ENCODE measurements around the gene MPV17. TPM values are rescaled to one million over a fixed set of nuclear protein-coding genes. Genes with fewer than 3 reads are reported as not detected.

Gene MPV17, protein sequence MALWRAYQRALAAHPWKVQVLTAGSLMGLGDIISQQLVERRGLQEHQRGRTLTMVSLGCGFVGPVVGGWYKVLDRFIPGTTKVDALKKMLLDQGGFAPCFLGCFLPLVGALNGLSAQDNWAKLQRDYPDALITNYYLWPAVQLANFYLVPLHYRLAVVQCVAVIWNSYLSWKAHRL
- polyA plus RNA-seq, result 100 to 1,000 TPM in 1 of 4 donors, 10 to 100 TPM in 3; 27.3 to 103 (median 55.6) TPM
- long read RNA-seq, donor 1, result 0 reads
- long read RNA-seq, donor 2, partial matches to known transcripts, result 5 of 10 reads
- long read RNA-seq, donor 2, other reads (novel, unspliced or antisense), result 0 of 10 reads
- long read RNA-seq, donor 3, transcript MPV17-218 (1 exons, 2,315 nt), result minor isoform, 5 of 29 reads
- long read RNA-seq, donor 3, transcript MPV17-203 (8 exons, 1,005 nt), result major isoform, 8 of 29 reads
- long read RNA-seq, donor 3, transcript MPV17-201 (7 exons, 998 nt), result minor isoform, 6 of 29 reads
- long read RNA-seq, donor 3, partial matches to known transcripts, result 5 of 29 reads
- long read RNA-seq, donor 3, other reads (novel, unspliced or antisense), result 0 of 29 reads
- long read RNA-seq, donor 4, partial matches to known transcripts, result 0 of 1 reads
- long read RNA-seq, donor 4, other reads (novel, unspliced or antisense), result 0 of 1 reads
- long read RNA-seq, donor 5, partial matches to known transcripts, result 0 of 5 reads
- long read RNA-seq, donor 5, other reads (novel, unspliced or antisense), result 0 of 5 reads
- long read RNA-seq, donor 6, transcript MPV17-203 (8 exons, 1,005 nt), result major isoform, 15 of 31 reads
- long read RNA-seq, donor 6, partial matches to known transcripts, result 8 of 31 reads
- long read RNA-seq, donor 6, other reads (novel, unspliced or antisense), result 0 of 31 reads
- long read RNA-seq, donor 7, result 0 reads
- long read RNA-seq, donor 8, partial matches to known transcripts, result 0 of 4 reads
- long read RNA-seq, donor 8, other reads (novel, unspliced or antisense), result 0 of 4 reads
- long read RNA-seq, donor 9, transcript MPV17-203 (8 exons, 1,005 nt), result major isoform, 6 of 12 reads
- long read RNA-seq, donor 9, partial matches to known transcripts, result 0 of 12 reads
- long read RNA-seq, donor 9, other reads (novel, unspliced or antisense), result 0 of 12 reads
- long read RNA-seq, donor 10, transcript MPV17-203 (8 exons, 1,005 nt), result major isoform, 20 of 46 reads
- long read RNA-seq, donor 10, partial matches to known transcripts, result 12 of 46 reads
- long read RNA-seq, donor 10, other reads (novel, unspliced or antisense), result 5 of 46 reads

DNA sequence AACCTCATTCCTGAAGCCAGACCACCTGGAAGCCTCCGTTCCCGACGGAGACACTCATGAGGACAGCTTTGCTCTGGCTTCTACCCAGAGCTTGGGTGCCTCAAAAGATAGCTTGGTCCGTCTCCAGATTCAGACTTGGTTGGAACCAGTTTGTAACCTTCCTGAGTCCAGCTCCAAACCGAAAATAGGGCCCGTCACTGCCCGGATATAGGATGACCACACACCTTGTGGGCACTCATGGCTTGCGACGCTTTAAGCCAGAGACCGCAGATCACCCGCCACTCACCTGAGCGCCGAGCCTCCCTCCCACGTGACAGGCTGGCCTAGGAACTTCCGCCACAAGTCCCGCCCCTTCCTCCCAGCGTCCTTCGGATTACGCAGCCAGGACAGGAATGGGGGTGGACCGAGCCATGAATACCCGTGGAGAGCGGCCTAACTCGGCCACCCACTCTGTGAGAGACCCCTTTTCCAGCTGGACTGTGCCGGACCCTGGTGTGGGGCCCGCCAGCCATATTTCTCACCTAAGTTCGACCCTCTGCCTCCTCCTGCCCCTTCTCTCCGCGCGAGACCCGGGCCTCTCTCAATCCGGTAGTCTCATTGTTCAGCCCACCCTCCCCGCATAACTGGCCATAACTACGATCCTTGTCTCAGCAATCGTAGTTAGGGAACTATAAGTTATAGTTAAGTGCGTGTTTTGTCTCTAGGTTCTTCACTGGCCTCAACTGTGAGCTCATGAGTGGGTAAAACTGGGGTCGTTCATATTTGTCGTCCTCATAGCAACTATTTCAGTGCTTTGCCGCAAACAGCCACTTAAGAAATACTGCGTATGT is at the start of gene MPV17:
Gene MPV17, minus strand, starts transcription at position 332 of the 830 bp plus-strand sequence. CDS start 580 bp downstream, outside the sequence.
- 0 to 1% (median 0%) methylated on average over 39 of the region's 39 CpGs for WGBS, 3 donors
- FAIRE-seq, result no peak

DNA sequence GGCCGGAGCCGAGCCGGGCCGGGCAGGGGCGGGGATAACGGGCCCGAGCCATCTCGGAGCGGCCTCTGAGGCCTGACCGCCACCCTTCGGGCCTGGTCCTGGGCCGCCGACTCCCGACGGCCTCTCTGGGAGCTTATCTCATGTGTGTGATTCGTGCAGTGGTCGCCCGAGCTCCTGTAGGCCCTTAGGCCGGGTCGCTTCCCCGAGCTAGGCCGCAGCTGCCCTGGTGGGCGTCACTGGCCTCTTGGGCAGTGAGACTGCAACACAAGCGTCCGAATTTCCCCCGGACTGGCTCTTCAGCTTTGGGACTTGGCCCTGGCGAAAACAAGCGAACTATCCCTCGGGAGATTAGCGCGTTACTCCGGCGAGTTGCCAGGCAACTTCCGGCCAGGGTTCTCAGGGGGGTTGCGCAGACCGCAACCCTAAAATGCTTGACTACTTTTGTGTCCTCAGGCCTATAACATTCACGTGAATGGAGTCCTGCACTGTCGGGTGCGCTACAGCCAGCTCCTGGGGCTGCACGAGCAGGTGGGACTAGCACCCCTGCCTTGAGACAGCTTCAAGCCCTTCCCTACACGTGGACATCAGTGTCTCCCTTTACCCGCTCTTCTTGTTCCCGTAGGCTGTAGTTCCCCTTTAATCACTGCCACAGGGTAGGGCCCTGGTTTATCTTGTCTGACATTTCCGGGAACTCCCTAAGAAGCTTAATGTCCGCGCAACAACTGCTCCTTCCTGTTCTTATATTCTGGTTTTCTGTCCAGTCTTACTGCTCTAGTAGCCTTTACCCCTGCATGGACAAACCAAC is 48.1 kb upstream of the MPV17 start:
- Histone ChIP-seq H3K27me3 (ENCODE audit: control insufficient read depth in 3 of 3, insufficient read depth in 3 of 3, low read length in 3 of 3) (no peaks in the 10 kb centered on the region), H3K9me3 (ENCODE audit: control insufficient read depth in 2 of 2, insufficient read depth in 1 of 2, low read depth in 1 of 2, low read length in 1 of 2) (no peaks in the 10 kb centered on the region), H3K4me1 (ENCODE audit: control insufficient read depth in 3 of 3, insufficient read depth in 2 of 3, low read depth in 1 of 3, low read length in 2 of 3) (peaks cover 6 to 14% (median 8%) of the 10 kb centered on the region in 3 donors), H3K27ac (ENCODE audit: low read depth in 1 of 3, low read length in 2 of 3) (peak overlapping the region; percentile 56 to 93 (median 78)), H3K4me3 (ENCODE audit: low read depth in 1 of 3, low read length in 3 of 3) (peak overlapping the region; percentile 68 to 95 (median 93)), H3K36me3 (ENCODE audit: control insufficient read depth in 3 of 3, insufficient read depth in 2 of 3, low read depth in 1 of 3, low read length in 3 of 3) (peaks cover 9 to 52% (median 25%) of the 10 kb centered on the region in 3 donors)
- FAIRE-seq, result no peak
- peak; percentile 67 to 74 for DNase-seq
- WGBS, 3 donors, result 0 to 1% (median 1%) methylated on average over 34 to 46 of the region's 46 CpGs

More for the DNA sequence above, at the start of gene MPV17:
- Histone ChIP-seq H3K27ac (ENCODE audit: low read depth in 1 of 3, low read length in 2 of 3) (peak within 1 kb of the TSS; percentile 86 to 94 (median 91)), H3K4me3 (ENCODE audit: low read depth in 1 of 3, low read length in 3 of 3) (peak within 1 kb of the TSS; percentile 75 to 90 (median 84)), H3K9me3 (ENCODE audit: control insufficient read depth in 2 of 2, insufficient read depth in 1 of 2, low read depth in 1 of 2, low read length in 1 of 2) (no peaks in the 10 kb centered on the region), H3K36me3 (ENCODE audit: control insufficient read depth in 3 of 3, insufficient read depth in 2 of 3, low read depth in 1 of 3, low read length in 3 of 3) (peaks cover 5 to 21% (median 10%) of the 10 kb centered on the region in 3 donors), H3K4me1 (ENCODE audit: control insufficient read depth in 3 of 3, insufficient read depth in 2 of 3, low read depth in 1 of 3, low read length in 2 of 3) (peaks cover 3 to 22% (median 12%) of the 10 kb centered on the region in 3 donors), H3K27me3 (ENCODE audit: control insufficient read depth in 3 of 3, insufficient read depth in 3 of 3, low read length in 3 of 3) (no peaks in the 10 kb centered on the region)
- DNase-seq, result peak; percentile 96

DNA sequence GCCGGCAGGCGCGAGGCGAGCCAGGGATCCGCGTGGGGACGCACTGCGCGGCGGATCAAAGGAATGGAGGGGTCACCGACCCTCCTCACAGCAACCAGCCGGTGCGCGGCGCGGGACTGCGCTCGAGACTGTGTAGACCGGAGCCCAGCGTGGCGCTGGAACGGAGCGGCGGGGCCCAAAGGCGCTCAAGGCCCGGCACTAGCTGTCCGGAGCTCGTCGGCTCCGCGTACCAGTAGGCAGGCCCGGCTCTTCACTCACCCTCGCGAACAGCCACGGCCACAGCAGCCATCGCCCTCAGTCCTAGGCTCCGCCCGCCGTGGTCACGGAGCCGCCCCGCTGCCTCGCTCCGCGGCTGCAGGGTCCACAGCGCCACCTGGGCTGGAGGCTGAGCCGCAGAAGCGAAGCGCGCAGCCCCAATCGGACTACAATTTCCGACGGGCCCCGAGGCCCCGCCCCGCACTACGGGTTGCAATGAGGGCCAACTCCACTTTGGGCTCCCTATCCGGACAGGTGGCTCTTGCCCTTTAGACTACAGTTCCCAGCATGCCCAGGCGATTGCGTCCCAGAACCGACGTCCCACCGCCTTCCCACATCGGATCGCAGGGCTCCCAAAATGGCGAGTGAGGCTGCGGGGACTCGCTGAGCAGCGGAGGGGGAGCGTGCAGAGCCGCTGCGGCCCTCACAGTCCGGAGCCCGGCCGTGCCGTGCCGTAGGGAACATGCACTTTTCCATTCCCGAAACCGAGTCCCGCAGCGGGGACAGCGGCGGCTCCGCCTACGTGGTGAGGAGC is 47.3 kb upstream of the MPV17 start, which contains the start of the genes EIF2B4 and SNX17:
Gene EIF2B4, minus strand, starts transcription at position 313 of the 790 bp plus-strand sequence. Its CDS starts 24 bp downstream, at position 289.
Gene SNX17, plus strand, starts transcription at position 591 of the 790 bp plus-strand sequence. Its CDS starts 128 bp downstream, at position 719.
- FAIRE-seq (no peak), DNase-seq (peak; percentile 99 to 100)
- H3K4me3 ChIP-seq (ENCODE audit: low read depth in 1 of 3, low read length in 3 of 3), result peak within 1 kb of the TSS; percentile 74 to 95 (median 93)
- peaks cover 6 to 14% (median 8%) of the 10 kb centered on the region in 3 donors for H3K4me1 ChIP-seq (ENCODE audit: control insufficient read depth in 3 of 3, insufficient read depth in 2 of 3, low read depth in 1 of 3, low read length in 2 of 3)
- H3K9me3 ChIP-seq (ENCODE audit: control insufficient read depth in 2 of 2, insufficient read depth in 1 of 2, low read depth in 1 of 2, low read length in 1 of 2), result no peaks in the 10 kb centered on the region
- peak within 1 kb of the TSS; percentile 91 to 95 (median 93) for H3K27ac ChIP-seq (ENCODE audit: low read depth in 1 of 3, low read length in 2 of 3)
- H3K36me3 ChIP-seq (ENCODE audit: control insufficient read depth in 3 of 3, insufficient read depth in 2 of 3, low read depth in 1 of 3, low read length in 3 of 3), result peaks cover 9 to 52% (median 21%) of the 10 kb centered on the region in 3 donors
- 0% methylated on average over 67 to 85 of the region's 85 CpGs for WGBS, 3 donors
- no peaks in the 10 kb centered on the region for H3K27me3 ChIP-seq (ENCODE audit: control insufficient read depth in 3 of 3, insufficient read depth in 3 of 3, low read length in 3 of 3)

GRCh38 chr2:27369471-27370025 is 46.7 kb upstream of the MPV17 start:
- Histone ChIP-seq H3K9me3 (ENCODE audit: control insufficient read depth in 2 of 2, insufficient read depth in 1 of 2, low read depth in 1 of 2, low read length in 1 of 2) (no peaks in the 10 kb centered on the region), H3K36me3 (ENCODE audit: control insufficient read depth in 3 of 3, insufficient read depth in 2 of 3, low read depth in 1 of 3, low read length in 3 of 3) (peaks cover 7 to 47% (median 20%) of the 10 kb centered on the region in 3 donors)
- no peak for DNase-seq

DNA sequence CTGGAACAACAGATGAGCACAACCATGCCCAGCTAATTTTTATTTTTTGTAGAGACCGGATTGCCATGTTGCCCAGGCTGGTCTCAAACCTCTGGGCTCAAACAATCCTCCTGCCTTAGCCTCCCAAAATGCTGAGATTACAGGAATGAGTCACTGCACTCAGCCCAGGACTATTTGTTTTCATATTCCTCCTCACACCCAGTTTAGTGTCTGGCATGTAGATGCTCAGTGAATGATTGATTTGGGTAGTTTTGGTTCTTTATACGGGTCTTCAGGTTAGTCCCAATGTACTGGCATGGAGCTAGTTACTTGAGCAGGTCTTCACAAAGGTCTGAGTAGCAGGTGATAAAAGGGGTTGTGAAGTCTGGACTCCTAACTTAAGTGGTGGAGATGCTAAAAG is 41.0 kb upstream of the MPV17 start:
- Histone ChIP-seq H3K27me3 (ENCODE audit: control insufficient read depth in 3 of 3, insufficient read depth in 3 of 3, low read length in 3 of 3) (no peaks in the 10 kb centered on the region), H3K4me3 (ENCODE audit: low read depth in 1 of 3, low read length in 3 of 3) (no peak overlapping the region), H3K4me1 (ENCODE audit: control insufficient read depth in 3 of 3, insufficient read depth in 2 of 3, low read depth in 1 of 3, low read length in 2 of 3) (peaks cover 2 to 3% (median 2%) of the 10 kb centered on the region in 3 donors), H3K36me3 (ENCODE audit: control insufficient read depth in 3 of 3, insufficient read depth in 2 of 3, low read depth in 1 of 3, low read length in 3 of 3) (peaks cover 10 to 41% (median 20%) of the 10 kb centered on the region in 3 donors), H3K27ac (ENCODE audit: low read depth in 1 of 3, low read length in 2 of 3) (no peak overlapping the region), H3K9me3 (ENCODE audit: control insufficient read depth in 2 of 2, insufficient read depth in 1 of 2, low read depth in 1 of 2, low read length in 1 of 2) (no peaks in the 10 kb centered on the region)
- DNase-seq (no peak), FAIRE-seq (no peak)
- WGBS, 3 donors, result 78 to 84% (median 78%) methylated on average over 2 of the region's 2 CpGs

More at GRCh38 chr2:27369471-27370025, 46.7 kb upstream of the MPV17 start:
- H3K4me3 ChIP-seq (ENCODE audit: low read depth in 1 of 3, low read length in 3 of 3), result peak overlapping the region; percentile 70 to 95 (median 74)
- peaks cover 6 to 14% (median 8%) of the 10 kb centered on the region in 3 donors for H3K4me1 ChIP-seq (ENCODE audit: control insufficient read depth in 3 of 3, insufficient read depth in 2 of 3, low read depth in 1 of 3, low read length in 2 of 3)
- H3K27me3 ChIP-seq (ENCODE audit: control insufficient read depth in 3 of 3, insufficient read depth in 3 of 3, low read length in 3 of 3), result no peaks in the 10 kb centered on the region
- H3K27ac ChIP-seq (ENCODE audit: low read depth in 1 of 3, low read length in 2 of 3), result peak overlapping the region; percentile 91 to 95 (median 93)
- FAIRE-seq, result no peak
- 1 to 2% (median 1%) methylated on average over 18 of the region's 18 CpGs for WGBS, 3 donors

DNA sequence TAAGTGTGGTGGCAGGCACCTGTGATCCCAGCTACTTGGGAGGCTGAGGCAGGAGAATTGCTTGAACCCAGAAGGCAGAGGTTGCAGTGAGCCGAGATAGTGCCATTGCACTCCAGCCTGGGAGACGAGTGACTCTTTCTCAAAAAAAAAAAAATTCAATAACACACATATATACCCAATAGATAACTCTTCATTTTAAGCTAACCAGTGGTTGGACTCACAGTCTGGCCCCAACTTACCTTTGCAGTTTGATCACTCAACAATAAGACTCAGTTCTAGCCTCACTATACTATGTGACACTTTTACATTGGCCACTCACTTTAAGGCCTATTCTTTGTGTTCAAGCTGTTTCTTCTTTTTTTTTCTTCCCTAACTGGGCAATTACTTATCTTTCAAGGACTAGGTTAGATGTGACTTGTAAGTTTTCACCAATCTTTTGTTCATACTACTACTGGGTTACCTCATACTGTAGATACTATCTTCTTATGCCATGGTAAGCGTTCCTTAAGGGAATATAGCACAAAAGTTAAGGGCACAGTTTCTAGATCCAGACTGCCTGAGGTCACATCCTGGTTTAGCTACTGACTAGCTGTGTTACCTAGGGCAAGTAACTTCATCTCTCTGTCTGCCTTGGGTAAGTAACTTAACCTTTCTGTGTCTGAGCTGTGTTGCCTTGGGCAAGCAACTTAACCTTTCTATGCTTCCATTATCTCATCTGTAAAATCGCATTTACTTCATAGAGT is 40.0 kb upstream of the MPV17 start:
- FAIRE-seq (no peak), DNase-seq (no peak)
- Histone ChIP-seq H3K27ac (ENCODE audit: low read depth in 1 of 3, low read length in 2 of 3) (no peak overlapping the region), H3K27me3 (ENCODE audit: control insufficient read depth in 3 of 3, insufficient read depth in 3 of 3, low read length in 3 of 3) (no peaks in the 10 kb centered on the region), H3K9me3 (ENCODE audit: control insufficient read depth in 2 of 2, insufficient read depth in 1 of 2, low read depth in 1 of 2, low read length in 1 of 2) (no peaks in the 10 kb centered on the region), H3K36me3 (ENCODE audit: control insufficient read depth in 3 of 3, insufficient read depth in 2 of 3, low read depth in 1 of 3, low read length in 3 of 3) (peaks cover 10 to 37% (median 18%) of the 10 kb centered on the region in 3 donors), H3K4me3 (ENCODE audit: low read depth in 1 of 3, low read length in 3 of 3) (no peak overlapping the region), H3K4me1 (ENCODE audit: control insufficient read depth in 3 of 3, insufficient read depth in 2 of 3, low read depth in 1 of 3, low read length in 2 of 3) (peaks cover 0 to under 1% (median 0%) of the 10 kb centered on the region in 3 donors)
- WGBS, 3 donors, result 93 to 95% (median 95%) methylated on average over 4 of the region's 4 CpGs

Measured in small intestine (tissue), 16 donors.